Activated naive CD4-positive, alpha-beta T cell (primary cell): ENCODE data around the gene SCPEP1.
A peak's percentile ranks its signal among the peaks of the same experiment; 100 is the strongest.

Experiments used
- DNase-seq, 4 experiments: peaks; one replicate each; lab custom pipeline; 2025; lab: John Stamatoyannopoulos, UW

The SCPEP1 gene

DNA sequence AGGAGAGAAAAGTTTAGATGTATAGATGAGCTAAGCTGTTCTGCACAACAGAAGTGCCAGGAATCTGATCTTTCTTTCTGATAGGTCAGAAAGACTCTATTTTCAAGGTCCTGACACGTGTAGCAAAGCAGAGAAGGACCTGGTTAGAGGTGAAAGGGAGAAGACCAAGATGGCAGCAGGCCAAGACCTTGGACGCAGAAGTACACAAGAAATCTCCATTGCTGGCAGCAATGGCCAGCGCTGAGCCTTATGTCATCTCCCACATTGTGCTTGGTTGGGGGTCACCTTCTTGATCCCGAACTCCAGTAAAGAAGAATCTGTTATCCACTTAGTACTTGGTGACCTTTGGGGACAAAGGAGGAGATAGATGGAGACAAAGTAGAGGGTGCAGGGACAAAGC, 65.3 kb downstream of the SCPEP1 start:
- no peak for DNase-seq

DNA sequence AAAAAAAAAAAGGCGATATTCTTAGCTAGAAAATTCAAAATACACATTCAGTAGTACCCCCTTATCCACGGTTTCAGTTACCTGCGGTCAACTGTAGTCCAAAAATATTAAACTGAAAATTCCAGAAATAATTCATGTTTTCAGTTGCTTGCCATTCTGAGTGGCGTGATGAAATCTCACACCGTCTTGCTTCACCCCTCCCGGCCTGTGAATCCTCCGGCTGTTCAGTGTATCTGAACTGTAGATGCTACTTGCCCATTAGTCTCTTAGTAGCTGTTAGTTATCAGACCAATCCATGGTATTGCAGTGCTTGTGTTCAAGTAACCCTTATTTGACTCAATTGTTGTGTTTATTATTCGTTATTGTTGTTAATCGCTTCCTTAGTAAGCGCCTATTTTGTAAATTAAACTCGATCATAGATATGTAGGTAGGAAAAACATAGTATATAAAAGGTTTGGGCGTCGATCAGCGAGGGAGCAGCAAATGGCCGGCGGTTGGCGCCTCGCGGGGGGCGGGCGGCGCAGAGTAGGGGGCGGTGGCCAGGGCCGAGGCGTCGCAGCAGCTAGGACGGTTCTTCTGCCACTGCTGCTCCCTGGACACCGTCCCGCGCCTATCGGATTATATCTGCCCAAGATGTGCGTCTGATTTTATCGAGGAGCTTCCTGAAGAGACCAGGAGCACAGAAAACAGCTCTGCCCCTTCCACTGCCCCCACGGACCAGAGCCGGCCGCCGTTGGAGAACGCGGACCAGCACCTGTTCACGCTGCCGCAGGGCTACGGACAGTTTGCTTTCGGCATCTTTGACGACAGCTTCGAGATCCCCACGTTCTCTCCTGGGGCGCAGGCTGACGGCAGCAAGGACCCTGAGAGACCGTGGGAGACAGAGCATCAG, 67.3 kb downstream of the SCPEP1 start:
- DNase-seq: no peak

DNA sequence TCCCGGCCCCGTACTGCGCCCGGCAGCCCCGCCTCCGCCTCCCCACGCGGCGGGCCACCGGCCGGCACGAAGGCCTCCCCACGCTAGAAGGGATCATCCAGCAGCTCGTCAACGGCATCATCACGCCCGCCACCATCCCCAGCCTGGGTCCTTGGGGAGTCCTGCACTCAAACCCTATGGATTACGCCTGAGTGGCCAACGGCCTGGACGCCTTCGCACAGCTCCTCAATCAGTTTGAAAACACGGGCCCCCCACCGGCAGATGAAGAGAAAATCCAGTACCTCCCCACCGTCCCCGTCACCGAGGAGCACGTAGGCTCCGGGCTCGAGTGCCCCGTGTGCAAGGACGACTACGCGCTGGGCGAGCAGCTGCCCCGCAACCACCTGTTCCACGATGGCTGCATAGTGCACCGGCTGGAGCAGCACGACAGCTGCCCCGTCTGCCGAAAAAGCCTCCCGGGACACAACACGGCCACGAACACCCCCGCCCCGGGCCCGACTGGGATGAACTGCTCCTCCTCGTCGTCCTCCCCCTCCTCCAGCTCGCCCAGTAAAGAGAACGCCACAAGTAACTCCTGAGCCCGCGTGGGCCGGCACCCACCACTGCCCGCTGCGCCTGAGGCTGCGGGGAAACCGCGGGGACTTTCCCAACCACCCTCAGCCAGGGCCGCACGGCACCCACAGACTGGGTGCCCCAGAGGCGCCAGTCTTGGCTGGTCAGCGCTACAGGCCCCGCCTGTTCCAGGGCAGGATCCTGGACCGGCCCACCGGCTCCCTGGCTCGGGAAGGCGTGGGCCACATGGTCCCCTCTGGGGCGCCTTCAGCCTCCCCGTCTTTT, 68.2 kb downstream of the SCPEP1 start:
- peak in 1 of 4 experiments; percentile 4 for DNase-seq

DNA sequence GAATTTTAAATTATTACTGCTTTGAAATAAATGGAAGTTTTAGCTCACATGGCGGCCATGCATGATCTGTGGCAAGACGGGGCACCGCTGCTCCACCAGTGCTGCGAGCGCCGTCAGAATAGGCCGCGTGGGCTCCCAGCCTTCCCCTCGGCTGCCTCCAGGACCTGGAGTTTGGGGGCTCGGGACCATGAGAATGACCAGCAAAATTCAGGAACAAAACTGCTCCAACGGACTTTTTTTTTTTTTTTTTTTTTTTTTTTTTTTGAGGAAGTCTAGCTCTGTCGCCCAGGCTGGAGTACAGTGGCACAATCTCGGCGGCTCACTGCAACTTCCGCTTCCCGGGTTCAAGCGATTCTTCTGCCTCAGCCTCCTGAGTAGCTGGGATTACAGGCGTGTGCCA, 68.8 kb downstream of the SCPEP1 start:
- DNase-seq: no peak

DNA sequence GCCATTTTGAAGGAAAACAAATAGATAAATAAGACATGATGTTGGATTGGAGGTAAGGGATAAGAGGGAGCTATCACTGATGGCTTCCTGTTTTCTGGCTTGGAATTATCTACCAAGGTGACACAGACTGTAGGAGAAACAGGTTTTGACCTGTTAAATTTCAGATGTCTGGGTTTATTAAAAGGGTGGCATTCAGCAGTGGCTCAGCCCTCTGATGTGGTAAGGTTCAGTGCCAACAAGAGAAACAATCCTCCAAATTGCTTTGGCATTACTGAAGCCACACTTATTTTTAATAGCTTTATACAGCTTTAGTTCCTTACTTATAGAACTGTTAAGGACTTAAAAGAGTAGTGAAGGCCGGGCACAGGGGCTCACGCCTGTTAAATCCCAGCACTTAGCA, 70.2 kb downstream of the SCPEP1 start:
- no peak for DNase-seq

DNA sequence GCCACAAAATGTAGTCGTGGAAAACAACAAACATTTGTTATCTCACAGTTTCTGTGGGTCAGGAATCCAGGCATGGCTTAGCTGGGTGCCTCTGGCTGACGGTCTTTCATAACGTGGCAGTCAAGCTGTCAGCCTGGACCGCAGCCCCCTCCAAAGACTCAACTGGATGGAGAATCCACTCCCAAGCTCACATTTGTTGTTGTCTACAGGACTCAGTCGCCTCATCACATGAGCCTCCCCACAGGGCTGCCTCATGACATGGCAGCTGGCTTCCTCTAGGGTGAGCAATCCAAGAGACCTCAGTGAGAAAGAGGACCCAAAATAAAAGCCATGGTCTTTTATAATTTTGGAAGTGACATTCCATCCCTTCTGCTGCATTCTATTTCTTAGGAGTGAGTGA, 72.4 kb downstream of the SCPEP1 start:
- no peak for DNase-seq

DNA sequence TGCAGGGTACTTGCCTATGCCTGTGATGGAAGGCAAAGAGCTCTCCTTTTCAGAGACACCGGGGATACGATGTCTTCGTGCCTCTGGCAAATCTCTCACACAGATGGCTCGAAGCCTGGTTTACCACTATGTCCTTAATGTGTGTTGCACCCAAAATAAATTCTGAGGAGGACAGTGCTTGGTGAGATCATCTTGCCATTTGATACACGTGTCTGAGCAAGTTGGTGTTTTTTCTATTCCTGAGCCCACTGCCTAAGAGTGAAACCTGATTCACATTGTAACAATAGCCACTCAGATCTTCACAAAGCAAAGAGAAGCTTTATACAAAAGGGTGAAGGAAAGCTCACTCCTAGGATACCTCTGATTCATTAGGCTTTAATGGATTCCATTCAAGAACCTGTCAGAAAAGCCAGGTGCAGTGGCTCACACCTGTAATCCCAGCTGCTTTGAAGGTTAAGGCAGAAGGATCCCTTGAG, 74.0 kb downstream of the SCPEP1 start:
- no peak for DNase-seq
